Esophagus squamous epithelium (tissue), 5 donors: ENCODE measurements around the gene ATP1B3. TPM values are rescaled to one million over a fixed set of nuclear protein-coding genes. Genes with fewer than 3 reads are reported as not detected.

ENCODE experiments used
- DNase-seq: peaks from one replicate; lab custom pipeline; 2025; lab: John Stamatoyannopoulos, UW
- H3K27ac ChIP-seq, 4 donors: fragments of 200-600 bp; sonication (generic); one replicate each; pipeline ENCODE4 v1.5.1; 2016 to 2019; ENCODE audit warnings: mild to moderate bottlenecking in 1 of 4
- H3K27me3 ChIP-seq, 4 donors: fragments of 200-600 bp; sonication (generic); 1 replicate in 3 of 4; 2 replicates in 1 of 4; pipeline versions ENCODE4 v1.5.1 to v1.6.0; 2017 to 2021; ENCODE audit warnings: antibody characterized with exemption in 1 of 4
- H3K36me3 ChIP-seq, 3 donors: fragments of 200-600 bp; sonication (generic); one replicate each; pipeline ENCODE4 v1.5.1; 2016 to 2019
- H3K4me1 ChIP-seq, 3 donors: fragments of 200-600 bp; sonication (generic); one replicate each; pipeline ENCODE4 v1.5.1; 2017 to 2019
- H3K4me3 ChIP-seq, 4 donors: fragments of 200-600 bp; sonication (generic); 1 replicate in 3 of 4; 2 replicates in 1 of 4; pipeline ENCODE4 v1.5.1; 2016 to 2019; ENCODE audit warnings: mild to moderate bottlenecking in 2 of 4, moderate library complexity in 1 of 4
- H3K9me3 ChIP-seq, 3 donors: fragments of 200-600 bp; sonication (generic); one replicate each; pipeline ENCODE4 v1.5.1; 2016 to 2019
- POLR2A ChIP-seq, 4 donors: fragments of 450-650 bp; IDR thresholded peaks; one replicate each; pipeline ENCODE4 v1.6.1; 2017; ENCODE audit warnings: antibody characterized with exemption in 4 of 4, mild to moderate bottlenecking in 4 of 4, moderate library complexity in 3 of 4
- WGBS, 2 donors: methylation state at CpG; one replicate each; pipeline ENCODE4 v1.1.5; 2018; 5-methylcytosine and 5-hydroxymethylcytosine counted together
- intact Hi-C: fragments of 100-400 bp; cut with DNase I; formaldehyde crosslinking; loops from one replicate; pipeline ENCODE4 v1.15.0; 2022
- total RNA-seq, 4 donors: library from RNA; depleted of rRNA; stranded (reverse); fragments of >200 nt; gene quantifications; one replicate each; pipeline ENCODE4 v1.1.0, GENCODE V29; 2016
- TF ChIP-seq, protein P1 (sequence below), 6 experiments: fragments of 450-650 bp in 4 of 6; fragments of 200-600 bp in 2 of 6; sonication (generic) in 2 of 6; IDR thresholded peaks; one replicate each; pipeline ENCODE4 v1.5.1; 2016 to 2019; ENCODE audit warnings: antibody characterized with exemption in 6 of 6, mild to moderate bottlenecking in 4 of 6, moderate library complexity in 4 of 6
- donor health status: DM: yes; HTN: yes; CAD: no.

Gene ATP1B3
- total RNA-seq, 4 donors from 2014 or later = 61.0 to 160 (median 126) TPM

DNA sequence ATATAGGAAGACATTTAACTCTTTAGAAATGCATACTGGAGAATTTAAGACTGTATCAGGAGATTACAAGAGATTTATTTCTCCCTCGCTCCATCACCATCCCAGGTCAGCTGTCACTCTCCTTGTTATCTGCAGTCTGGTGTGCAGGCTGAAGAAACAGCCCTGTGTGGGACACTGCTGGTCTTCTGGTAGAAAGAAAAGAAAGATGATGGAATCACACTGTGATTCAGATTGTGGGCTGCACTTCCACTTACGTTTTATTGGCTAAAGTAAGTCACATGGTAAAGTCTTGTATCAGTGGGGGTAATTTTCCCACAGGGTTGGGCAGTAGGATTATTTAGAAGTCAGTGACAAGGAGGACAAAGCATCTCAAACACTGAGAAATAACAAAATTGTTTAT is 18.1 kb upstream of the ATP1B3 start:
- intact Hi-C loops = no loop called here
- no peak for TF ChIP-seq POLR2A (IDR thresholded peaks at IDR 0.05)
- TF ChIP-seq, protein P1, sequence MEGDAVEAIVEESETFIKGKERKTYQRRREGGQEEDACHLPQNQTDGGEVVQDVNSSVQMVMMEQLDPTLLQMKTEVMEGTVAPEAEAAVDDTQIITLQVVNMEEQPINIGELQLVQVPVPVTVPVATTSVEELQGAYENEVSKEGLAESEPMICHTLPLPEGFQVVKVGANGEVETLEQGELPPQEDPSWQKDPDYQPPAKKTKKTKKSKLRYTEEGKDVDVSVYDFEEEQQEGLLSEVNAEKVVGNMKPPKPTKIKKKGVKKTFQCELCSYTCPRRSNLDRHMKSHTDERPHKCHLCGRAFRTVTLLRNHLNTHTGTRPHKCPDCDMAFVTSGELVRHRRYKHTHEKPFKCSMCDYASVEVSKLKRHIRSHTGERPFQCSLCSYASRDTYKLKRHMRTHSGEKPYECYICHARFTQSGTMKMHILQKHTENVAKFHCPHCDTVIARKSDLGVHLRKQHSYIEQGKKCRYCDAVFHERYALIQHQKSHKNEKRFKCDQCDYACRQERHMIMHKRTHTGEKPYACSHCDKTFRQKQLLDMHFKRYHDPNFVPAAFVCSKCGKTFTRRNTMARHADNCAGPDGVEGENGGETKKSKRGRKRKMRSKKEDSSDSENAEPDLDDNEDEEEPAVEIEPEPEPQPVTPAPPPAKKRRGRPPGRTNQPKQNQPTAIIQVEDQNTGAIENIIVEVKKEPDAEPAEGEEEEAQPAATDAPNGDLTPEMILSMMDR (IDR thresholded peaks at IDR 0.05) = no peak
- Histone ChIP-seq H3K27me3 (peaks cover 0 to 34% (median 0%) of the 10 kb centered on the region in 4 donors), H3K36me3 (no peaks in the 10 kb centered on the region), H3K9me3 (no peaks in the 10 kb centered on the region), H3K4me3 (no peak overlapping the region), H3K27ac (no peak overlapping the region), H3K4me1 (peaks cover 5 to 33% (median 18%) of the 10 kb centered on the region in 3 donors)
- no peak for DNase-seq
- 67 to 78% methylated on average over 2 of the region's 2 CpGs for WGBS, 2 donors

DNA sequence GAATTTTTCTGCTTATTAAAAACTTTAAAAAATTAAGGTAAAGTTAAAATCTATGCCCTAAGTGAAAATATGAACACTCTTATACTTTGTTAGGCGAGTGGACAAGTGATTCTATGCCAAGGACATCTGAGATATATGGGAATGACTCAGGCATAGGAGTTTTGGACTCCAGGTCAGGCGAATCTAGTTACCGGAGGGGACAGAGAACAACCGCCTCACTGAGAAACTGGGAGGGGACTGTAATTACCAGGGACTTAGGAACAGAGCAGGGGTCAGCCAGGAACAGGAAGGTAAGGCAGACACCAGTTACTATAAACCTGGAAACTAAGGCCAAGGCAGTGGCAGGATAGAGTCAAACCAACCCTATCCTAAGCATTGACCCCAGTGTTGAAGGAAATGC is 16.8 kb upstream of the ATP1B3 start:
- H3K36me3 ChIP-seq = no peaks in the 10 kb centered on the region
- peaks cover 0 to 34% (median 0%) of the 10 kb centered on the region in 4 donors for H3K27me3 ChIP-seq
- no peak overlapping the region for H3K27ac ChIP-seq
- intact Hi-C loops = no loop called here
- 40 to 61% methylated on average over 4 of the region's 4 CpGs for WGBS, 2 donors
- DNase-seq = no peak
- no peak for TF ChIP-seq POLR2A (IDR thresholded peaks at IDR 0.05)
- TF ChIP-seq, protein P1 (IDR thresholded peaks at IDR 0.05) = no peak
- no peak overlapping the region for H3K4me3 ChIP-seq
- H3K4me1 ChIP-seq = peaks cover 0 to 32% (median 22%) of the 10 kb centered on the region in 3 donors
- H3K9me3 ChIP-seq = no peaks in the 10 kb centered on the region

DNA sequence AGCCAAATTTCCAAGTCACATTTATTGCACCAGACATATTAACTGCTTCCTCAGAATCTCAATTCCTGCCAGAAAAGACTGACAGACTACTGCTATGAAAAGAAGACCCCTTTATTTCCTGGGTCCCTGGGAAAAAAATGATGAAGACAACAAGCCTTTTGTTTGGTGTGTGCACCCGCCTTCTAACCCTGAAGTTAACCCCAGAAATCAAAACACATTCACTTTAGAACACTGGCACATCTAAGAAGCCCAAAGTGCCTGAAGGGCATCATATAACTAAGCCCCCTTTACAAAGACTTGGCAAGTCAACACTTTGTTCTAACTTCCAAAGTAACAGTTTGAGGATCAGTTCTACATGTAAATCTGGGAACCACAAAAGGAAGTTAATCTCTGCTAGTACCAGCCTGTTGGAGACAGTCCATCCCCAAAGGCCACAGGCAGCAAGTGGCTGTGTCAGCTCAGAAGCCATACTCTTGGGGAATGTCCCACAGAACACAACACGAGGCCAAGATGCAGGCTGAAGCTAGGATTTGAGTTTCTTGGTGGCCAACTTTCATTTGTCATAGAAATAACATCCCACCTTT is 16.3 kb upstream of the ATP1B3 start:
- H3K27ac ChIP-seq = peak overlapping the region in 2 of 4 donors; percentile 40 to 61
- no peaks in the 10 kb centered on the region for H3K36me3 ChIP-seq
- TF ChIP-seq POLR2A (IDR thresholded peaks at IDR 0.05) = no peak
- TF ChIP-seq, protein P1 (IDR thresholded peaks at IDR 0.05) = no peak
- peaks cover 0 to 37% (median 22%) of the 10 kb centered on the region in 3 donors for H3K4me1 ChIP-seq
- DNase-seq = no peak
- WGBS, 2 donors = 39 to 40% methylated on average over 2 of the region's 2 CpGs
- H3K9me3 ChIP-seq = no peaks in the 10 kb centered on the region
- peaks cover 0 to 34% (median 0%) of the 10 kb centered on the region in 4 donors for H3K27me3 ChIP-seq
- H3K4me3 ChIP-seq = no peak overlapping the region
- intact Hi-C loops = no loop called here

DNA sequence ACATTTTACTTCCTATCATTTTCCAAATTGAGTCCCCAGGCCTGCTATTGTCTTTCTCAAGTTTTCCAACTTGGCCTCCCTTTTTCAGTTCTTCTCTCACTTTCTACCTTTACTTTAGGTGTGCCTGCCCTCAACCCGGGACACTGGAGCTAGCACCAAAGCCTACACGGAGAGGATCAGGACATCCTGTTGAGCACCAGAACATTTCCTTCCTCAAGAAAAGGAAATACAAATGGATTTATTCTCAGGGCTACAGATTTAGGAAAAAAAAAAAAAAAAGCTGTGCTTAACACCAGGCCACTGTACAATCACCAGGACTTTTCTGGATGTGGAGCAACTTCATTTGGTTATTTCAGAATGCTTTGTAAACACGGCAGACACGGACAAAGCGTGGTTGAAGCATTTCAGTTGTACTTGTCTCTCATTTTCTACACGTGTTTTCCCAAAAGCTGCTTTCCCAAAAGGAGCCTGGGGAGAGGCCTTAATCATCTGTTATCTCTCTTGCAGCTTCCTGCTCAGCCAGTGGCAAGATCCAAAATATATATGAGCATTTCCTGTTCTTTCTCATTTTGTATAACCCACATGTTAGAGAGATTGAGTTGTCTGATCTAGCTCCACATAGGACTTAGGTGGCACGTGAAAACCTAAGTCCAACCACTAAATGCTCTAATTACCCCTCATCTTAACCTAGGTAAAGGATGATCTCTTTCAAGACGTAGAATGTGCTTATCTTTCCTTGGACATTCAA is 15.5 kb upstream of the ATP1B3 start:
- TF ChIP-seq, protein P1 (IDR thresholded peaks at IDR 0.05) = no peak
- TF ChIP-seq POLR2A (IDR thresholded peaks at IDR 0.05) = no peak
- WGBS, 2 donors = 52 to 55% methylated on average over 7 to 8 of the region's 8 CpGs
- Histone ChIP-seq H3K27ac (peak overlapping the region in 2 of 4 donors; percentile 40 to 61), H3K4me1 (peaks cover 0 to 37% (median 22%) of the 10 kb centered on the region in 3 donors), H3K27me3 (peaks cover 0 to 34% (median 0%) of the 10 kb centered on the region in 4 donors), H3K9me3 (no peaks in the 10 kb centered on the region), H3K4me3 (no peak overlapping the region), H3K36me3 (no peaks in the 10 kb centered on the region)
- DNase-seq = no peak
- intact Hi-C loops = no loop called here

DNA sequence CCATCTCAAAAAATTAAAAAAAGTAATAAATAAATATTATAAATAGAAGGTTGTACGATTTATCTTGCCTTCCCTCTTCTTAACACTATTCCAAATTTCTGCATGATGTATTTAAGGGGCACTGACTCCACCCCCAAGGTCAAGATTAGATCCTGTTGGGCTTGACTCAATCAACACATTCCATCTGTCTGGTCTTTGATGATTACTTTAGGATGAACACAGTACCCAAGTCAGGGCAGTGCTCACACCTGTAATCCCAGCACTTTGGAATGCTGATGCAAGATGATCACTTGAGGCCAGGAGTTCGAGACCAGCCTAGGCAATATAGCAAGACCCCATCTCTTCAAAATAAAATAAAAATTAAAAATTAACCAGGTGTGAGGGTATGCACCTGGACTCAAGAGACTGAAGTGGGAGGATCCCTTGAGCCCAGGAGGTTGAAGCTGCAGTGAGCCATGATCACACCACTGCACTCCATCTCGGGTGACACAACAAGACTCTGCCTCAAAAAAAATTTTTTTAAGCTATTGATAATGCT is 14.1 kb upstream of the ATP1B3 start:
- Histone ChIP-seq H3K36me3 (no peaks in the 10 kb centered on the region), H3K4me3 (no peak overlapping the region), H3K4me1 (peaks cover 0 to 45% (median 22%) of the 10 kb centered on the region in 3 donors), H3K27ac (no peak overlapping the region), H3K27me3 (peaks cover 0 to 21% (median 0%) of the 10 kb centered on the region in 4 donors), H3K9me3 (no peaks in the 10 kb centered on the region)
- WGBS, 2 donors = 78 to 79% methylated on average over 2 to 3 of the region's 3 CpGs
- intact Hi-C loops = no loop called here
- DNase-seq = no peak
- TF ChIP-seq POLR2A (IDR thresholded peaks at IDR 0.05) = no peak
- TF ChIP-seq, protein P1 (IDR thresholded peaks at IDR 0.05) = no peak
